Activated naive CD4-positive, alpha-beta T cell treated with Interleukin-2 at 50 U/mL for 16 hours (primary cell): ENCODE results near the gene PTTG1IP.

Experiments
- DNase-seq: peaks from one replicate; pipeline ENCODE4 v3.0.0-alpha.2; 2020

Gene PTTG1IP

GRCh38 chr21:44908908-44909307, 35.4 kb upstream of the PTTG1IP start:
- DNase-seq = no peak

GRCh38 chr21:44907966-44908895, 34.7 kb upstream of the PTTG1IP start:
- no peak for DNase-seq

- no peak for DNase-seq
Observed at GRCh38 chr21:44907225-44907965, 33.9 kb upstream of the PTTG1IP start.

GRCh38 chr21:44905728-44906090, 32.2 kb upstream of the PTTG1IP start:
- no peak for DNase-seq

- no peak for DNase-seq
Observed at GRCh38 chr21:44905016-44905727, 31.7 kb upstream of the PTTG1IP start.

- DNase-seq = no peak
Observed at GRCh38 chr21:44904141-44904923, 30.8 kb upstream of the PTTG1IP start.

GRCh38 chr21:44903689-44904088, 30.2 kb upstream of the PTTG1IP start:
- no peak for DNase-seq

- DNase-seq = no peak
Observed at GRCh38 chr21:44903050-44903685, 29.7 kb upstream of the PTTG1IP start.

GRCh38 chr21:44902268-44903049, 29.0 kb upstream of the PTTG1IP start:
- DNase-seq = no peak

GRCh38 chr21:44901391-44902074, 28.0 kb upstream of the PTTG1IP start:
- no peak for DNase-seq

- no peak for DNase-seq
Observed at GRCh38 chr21:44900559-44901251, 27.2 kb upstream of the PTTG1IP start.

GRCh38 chr21:44899768-44900558, 26.5 kb upstream of the PTTG1IP start:
- no peak for DNase-seq

GRCh38 chr21:44898851-44899767, 25.6 kb upstream of the PTTG1IP start:
- DNase-seq = no peak

GRCh38 chr21:44898011-44898488, 24.6 kb upstream of the PTTG1IP start:
- no peak for DNase-seq

GRCh38 chr21:44897326-44898010, 24.0 kb upstream of the PTTG1IP start:
- no peak for DNase-seq

- DNase-seq = no peak
Observed at GRCh38 chr21:44896561-44897286, 23.2 kb upstream of the PTTG1IP start.

GRCh38 chr21:44895859-44896258, 22.4 kb upstream of the PTTG1IP start:
- DNase-seq = no peak
